Peyer's patch (tissue), 4 donors: Measurements from ENCODE around the gene ARHGEF7.
"Not testable (repeated sequence)": the region's sequence is repeated elsewhere in the genome, so short reads cannot be mapped to it uniquely, and the experiment has no call there.

ENCODE experiments used
- POLR2A ChIP-seq, 2 donors: fragments of 450-650 bp; IDR thresholded peaks; one replicate each; pipeline ENCODE4 v1.5.1; 2017; ENCODE audit warnings: antibody characterized with exemption in 2 of 2, mild to moderate bottlenecking in 2 of 2, moderate library complexity in 2 of 2
- TF ChIP-seq, protein P1 (sequence below), 6 experiments: fragments of 450-650 bp in 4 of 6; fragments of 200-600 bp in 2 of 6; sonication (generic) in 1 of 6; IDR thresholded peaks; one replicate each; pipeline ENCODE4 v1.5.1; 2017 to 2019; ENCODE audit warnings: antibody characterized with exemption in 6 of 6, mild to moderate bottlenecking in 3 of 6, moderate library complexity in 1 of 6

DNA sequence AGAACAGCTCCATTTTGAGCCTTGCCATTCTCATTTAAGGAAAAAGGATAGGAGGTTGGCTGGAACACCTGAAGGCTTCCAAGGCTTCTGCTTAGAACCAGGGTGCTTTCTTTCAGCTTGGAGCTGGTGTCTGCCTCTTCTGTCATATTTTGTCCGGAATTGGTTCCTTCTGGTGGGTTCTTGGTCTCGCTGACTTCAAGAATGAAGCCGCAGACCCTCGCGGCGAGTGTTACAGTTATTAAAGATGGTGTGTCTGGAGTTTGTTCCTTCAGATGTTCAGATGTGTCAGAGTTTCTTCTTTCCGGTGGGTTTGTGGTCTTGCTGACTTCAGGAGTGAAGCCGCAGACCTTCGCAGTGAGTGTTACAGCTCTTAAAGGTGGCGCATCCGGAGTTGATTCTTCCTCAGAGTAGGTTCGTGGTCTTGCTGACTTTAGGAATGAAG lies 74.0 kb downstream of the ARHGEF7 start:
- TF ChIP-seq, protein P1, sequence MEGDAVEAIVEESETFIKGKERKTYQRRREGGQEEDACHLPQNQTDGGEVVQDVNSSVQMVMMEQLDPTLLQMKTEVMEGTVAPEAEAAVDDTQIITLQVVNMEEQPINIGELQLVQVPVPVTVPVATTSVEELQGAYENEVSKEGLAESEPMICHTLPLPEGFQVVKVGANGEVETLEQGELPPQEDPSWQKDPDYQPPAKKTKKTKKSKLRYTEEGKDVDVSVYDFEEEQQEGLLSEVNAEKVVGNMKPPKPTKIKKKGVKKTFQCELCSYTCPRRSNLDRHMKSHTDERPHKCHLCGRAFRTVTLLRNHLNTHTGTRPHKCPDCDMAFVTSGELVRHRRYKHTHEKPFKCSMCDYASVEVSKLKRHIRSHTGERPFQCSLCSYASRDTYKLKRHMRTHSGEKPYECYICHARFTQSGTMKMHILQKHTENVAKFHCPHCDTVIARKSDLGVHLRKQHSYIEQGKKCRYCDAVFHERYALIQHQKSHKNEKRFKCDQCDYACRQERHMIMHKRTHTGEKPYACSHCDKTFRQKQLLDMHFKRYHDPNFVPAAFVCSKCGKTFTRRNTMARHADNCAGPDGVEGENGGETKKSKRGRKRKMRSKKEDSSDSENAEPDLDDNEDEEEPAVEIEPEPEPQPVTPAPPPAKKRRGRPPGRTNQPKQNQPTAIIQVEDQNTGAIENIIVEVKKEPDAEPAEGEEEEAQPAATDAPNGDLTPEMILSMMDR (IDR thresholded peaks at IDR 0.05): not testable (repeated sequence)
- not testable (repeated sequence) for TF ChIP-seq POLR2A (IDR thresholded peaks at IDR 0.05)
